ENCODE data around the gene CCDC34. TPM values are rescaled to one million over a fixed set of nuclear protein-coding genes. Genes with fewer than 3 reads are reported as not detected.

CCDC34 gene
- total RNA-seq, 2 experiments from 2014 or later: 26.8 to 28.5 TPM

- ATAC-seq (no peak), DNase-seq (no peak)
- POLR2A ChIA-PET: no interaction called here
- Mint-ChIP-seq H3K27me3 (peaks cover 2% of the 10 kb centered on the region), H3K36me3 (ENCODE audit: low read depth) (no peaks in the 10 kb centered on the region), H3K9me3 (no peaks in the 10 kb centered on the region), H3K4me1 (ENCODE audit: low read depth) (peaks cover 3% of the 10 kb centered on the region), H3K27ac (no peak overlapping the region), H3K4me3 (no peak overlapping the region)
- CTCF ChIA-PET: interaction anchor here (1.2 kb wide), 1 partner anchor 93 kb away, joined by 3 read pairs; no protein-coding TSS in a partner anchor
- intact Hi-C loops (cut with micrococcal nuclease): no loop called here
- no peak for TF ChIP-seq CTCF (IDR thresholded peaks at IDR 0.05)
Measured at GRCh38 chr11:27392278-27393114, 29.5 kb upstream of the CCDC34 start.

GRCh38 chr11:27391331-27392015 is 28.5 kb upstream of the CCDC34 start:
- no peak for ATAC-seq
- Mint-ChIP-seq H3K27me3 (peaks cover 2% of the 10 kb centered on the region), H3K4me3 (no peak overlapping the region), H3K27ac (no peak overlapping the region), H3K4me1 (ENCODE audit: low read depth) (peaks cover 3% of the 10 kb centered on the region), H3K36me3 (ENCODE audit: low read depth) (no peaks in the 10 kb centered on the region), H3K9me3 (no peaks in the 10 kb centered on the region)
- ChIA-PET CTCF (interaction anchor here (0.8 to 1.2 kb wide), 2 partner anchors 87 to 94 kb away, joined by 3 read pairs; no protein-coding TSS in a partner anchor), POLR2A (no interaction called here)
- intact Hi-C loops (cut with micrococcal nuclease): no loop called here
- DNase-seq: no peak
- no peak for TF ChIP-seq CTCF (IDR thresholded peaks at IDR 0.05)

- TF ChIP-seq CTCF (IDR thresholded peaks at IDR 0.05): no peak
- intact Hi-C loops (cut with micrococcal nuclease): no loop called here
- peaks cover 3% of the 10 kb centered on the region for H3K4me1 Mint-ChIP-seq (ENCODE audit: low read depth)
Measured at GRCh38 chr11:27390318-27391295, 27.6 kb upstream of the CCDC34 start.

GRCh38 chr11:27388869-27389268 is 25.9 kb upstream of the CCDC34 start:
- no peak overlapping the region for H3K27ac Mint-ChIP-seq
- ChIA-PET CTCF (no interaction called here), POLR2A (no interaction called here)
- peaks cover 2% of the 10 kb centered on the region for H3K27me3 Mint-ChIP-seq
- H3K4me3 Mint-ChIP-seq: no peak overlapping the region
- H3K4me1 Mint-ChIP-seq (ENCODE audit: low read depth): peaks cover 3% of the 10 kb centered on the region
- ATAC-seq (no peak), DNase-seq (no peak)
- no peak for TF ChIP-seq CTCF (IDR thresholded peaks at IDR 0.05)
- no peaks in the 10 kb centered on the region for H3K9me3 Mint-ChIP-seq
- intact Hi-C loops (cut with micrococcal nuclease): no loop called here
- H3K36me3 Mint-ChIP-seq (ENCODE audit: low read depth): no peaks in the 10 kb centered on the region

More at GRCh38 chr11:27390318-27391295, 27.6 kb upstream of the CCDC34 start:
- ChIA-PET POLR2A (no interaction called here), CTCF (interaction anchor here (0.8 to 1.3 kb wide), 2 partner anchors 88 to 95 kb away, joined by 3 read pairs; no protein-coding TSS in a partner anchor)
- DNase-seq: no peak
- Mint-ChIP-seq H3K27me3 (peaks cover 2% of the 10 kb centered on the region), H3K27ac (no peak overlapping the region), H3K4me3 (no peak overlapping the region), H3K9me3 (no peaks in the 10 kb centered on the region), H3K36me3 (ENCODE audit: low read depth) (no peaks in the 10 kb centered on the region)
- no peak for ATAC-seq
